Activated effector memory CD4-positive, alpha-beta T cell treated with anti-CD3 and anti-CD28 coated beads, Interleukin-2, amount 50 U/mL, for 16 hours (primary cell): ENCODE results near the gene FOXI2.

Experiments
- DNase-seq: peaks from one replicate; pipeline ENCODE4 v3.0.0-alpha.2; 2020

The FOXI2 gene

GRCh38 chr10:127744956-127745355 lies 8.0 kb downstream of the FOXI2 start:
- DNase-seq: no peak

GRCh38 chr10:127745861-127746260 lies 8.9 kb downstream of the FOXI2 start:
- no peak for DNase-seq

- DNase-seq: no peak
Observed at GRCh38 chr10:127755753-127756152, 18.8 kb downstream of the FOXI2 start.

- DNase-seq: no peak
Observed at GRCh38 chr10:127756264-127756663, 19.3 kb downstream of the FOXI2 start.

- no peak for DNase-seq
Observed at GRCh38 chr10:127757033-127757432, 20.0 kb downstream of the FOXI2 start.

GRCh38 chr10:127759276-127759675 lies 22.3 kb downstream of the FOXI2 start:
- DNase-seq: no peak

GRCh38 chr10:127762925-127763324 lies 25.9 kb downstream of the FOXI2 start:
- no peak for DNase-seq

GRCh38 chr10:127774766-127775559 lies 38.0 kb downstream of the FOXI2 start:
- no peak for DNase-seq

GRCh38 chr10:127776816-127777215 lies 39.8 kb downstream of the FOXI2 start:
- DNase-seq: no peak

GRCh38 chr10:127781412-127781811 lies 44.4 kb downstream of the FOXI2 start:
- DNase-seq: no peak

GRCh38 chr10:127787873-127788272 lies 50.9 kb downstream of the FOXI2 start:
- DNase-seq: no peak

GRCh38 chr10:127790066-127790624 lies 53.2 kb downstream of the FOXI2 start:
- no peak for DNase-seq
